DOHH2 (cell line): ENCODE data around the gene PRSS35.

Source experiments
- H3F3A ChIP-seq: fragments of 200-600 bp; sonication (generic), shearing (Covaris generic); 2 replicates; pipeline ENCODE4 v1.6.0; 2016; ENCODE audit warnings: antibody characterized with exemption, mild to moderate bottlenecking; ENCODE audit not compliant: control insufficient read depth, insufficient read depth
- H3K27ac ChIP-seq: fragments of 200-600 bp; sonication (generic); 2 replicates; pipeline ENCODE4 v1.5.1; 2014; ENCODE audit warnings: low read depth, mild to moderate bottlenecking, low read length, moderate library complexity
- H3K27me3 ChIP-seq: fragments of 200-600 bp; sonication (generic); 2 replicates; pipeline ENCODE4 v1.6.1; 2014; ENCODE audit warnings: mild to moderate bottlenecking, low read length, mixed read lengths; ENCODE audit not compliant: control insufficient read depth
- H3K36me3 ChIP-seq: fragments of 200-600 bp; sonication (generic); 2 replicates; pipeline ENCODE4 v1.6.1; 2014; ENCODE audit warnings: mild to moderate bottlenecking, low read length, moderate library complexity, mixed read lengths; ENCODE audit not compliant: control insufficient read depth
- H3K4me1 ChIP-seq: fragments of 200-600 bp; sonication (generic); 2 replicates; pipeline ENCODE4 v1.6.1; 2014; ENCODE audit warnings: mild to moderate bottlenecking, low read length, mixed read lengths; ENCODE audit not compliant: control insufficient read depth
- H3K4me2 ChIP-seq: fragments of 200-600 bp; sonication (generic); 2 replicates; pipeline ENCODE4 v1.6.0; 2014; ENCODE audit warnings: mild to moderate bottlenecking, low read length, moderate library complexity
- H3K4me3 ChIP-seq: fragments of 200-600 bp; sonication (generic); 2 replicates; pipeline ENCODE4 v1.5.1; 2014; ENCODE audit warnings: mild to moderate bottlenecking, low read length, mixed read lengths
- H3K79me2 ChIP-seq: fragments of 200-600 bp; sonication (generic); 2 replicates; pipeline ENCODE4 v1.6.1; 2014; ENCODE audit warnings: mild to moderate bottlenecking, low read length, mixed read lengths; ENCODE audit not compliant: control insufficient read depth
- H3K9me2 ChIP-seq: fragments of 200-600 bp; sonication (generic); replicated peaks from 2 replicates; pipeline ENCODE4 v1.6.1; 2014; ENCODE audit warnings: mild to moderate bottlenecking, low read length, mixed read lengths; ENCODE audit not compliant: control insufficient read depth
- H3K9me3 ChIP-seq: fragments of 200-600 bp; sonication (generic); 2 replicates; pipeline ENCODE4 v1.6.1; 2014; ENCODE audit warnings: antibody characterized with exemption, low read length, mixed read lengths; ENCODE audit not compliant: control insufficient read depth, insufficient read depth
- H4K20me1 ChIP-seq: fragments of 200-600 bp; sonication (generic); 2 replicates; pipeline ENCODE4 v1.6.0; 2014; ENCODE audit warnings: low read depth, mild to moderate bottlenecking, antibody characterized with exemption, low read length, moderate library complexity; ENCODE audit not compliant: control insufficient read depth, insufficient read depth
- CTCF ChIP-seq: fragments of 200-600 bp; sonication (generic); IDR thresholded peaks from one replicate; pipeline ENCODE4 v1.5.1; 2014; ENCODE audit warnings: antibody characterized with exemption, mild to moderate bottlenecking, low read depth, low read length; ENCODE audit not compliant: poor library complexity, severe bottlenecking
- EZH2phosphoT487 ChIP-seq: fragments of 200-600 bp; sonication (generic); IDR thresholded peaks from 2 replicates; pipeline ENCODE4 v1.6.1; 2017; ENCODE audit warnings: borderline replicate concordance, mild to moderate bottlenecking, antibody characterized with exemption, low read length, moderate library complexity, mixed read lengths

PRSS35 gene

GRCh38 chr6:83472767-83473166 lies 39.6 kb upstream of the PRSS35 start:
- no peaks in the 10 kb centered on the region for H3F3A ChIP-seq
- H3K36me3 ChIP-seq, result no peaks in the 10 kb centered on the region
- no peak overlapping the region for H3K27ac ChIP-seq
- H3K79me2 ChIP-seq, result no peaks in the 10 kb centered on the region
- no peak overlapping the region for H3K4me2 ChIP-seq
- H3K27me3 ChIP-seq, result no peaks in the 10 kb centered on the region
- no peaks in the 10 kb centered on the region for H4K20me1 ChIP-seq
- no peaks in the 10 kb centered on the region for H3K4me1 ChIP-seq
- no peaks in the 10 kb centered on the region for H3K9me2 ChIP-seq
- H3K4me3 ChIP-seq, result no peak overlapping the region
- TF ChIP-seq EZH2phosphoT487 (no peak), CTCF (no peak)
- no peaks in the 10 kb centered on the region for H3K9me3 ChIP-seq

- Histone ChIP-seq H3F3A (no peaks in the 10 kb centered on the region), H3K4me2 (no peak overlapping the region), H4K20me1 (no peaks in the 10 kb centered on the region), H3K9me3 (no peaks in the 10 kb centered on the region), H3K36me3 (no peaks in the 10 kb centered on the region), H3K9me2 (no peaks in the 10 kb centered on the region), H3K79me2 (no peaks in the 10 kb centered on the region), H3K27ac (no peak overlapping the region), H3K4me1 (no peaks in the 10 kb centered on the region), H3K4me3 (no peak overlapping the region), H3K27me3 (no peaks in the 10 kb centered on the region)
- no peak for TF ChIP-seq CTCF
- TF ChIP-seq EZH2phosphoT487, result no peak
These were observed 38.0 kb upstream of the PRSS35 start for GRCh38 chr6:83474309-83474708.

GRCh38 chr6:83476971-83477370 lies 35.4 kb upstream of the PRSS35 start:
- no peak overlapping the region for H3K4me2 ChIP-seq
- no peaks in the 10 kb centered on the region for H3K79me2 ChIP-seq
- no peak for TF ChIP-seq CTCF
- no peak for TF ChIP-seq EZH2phosphoT487
- no peaks in the 10 kb centered on the region for H3K4me1 ChIP-seq
- no peak overlapping the region for H3K4me3 ChIP-seq
- H3K9me2 ChIP-seq, result no peaks in the 10 kb centered on the region
- no peaks in the 10 kb centered on the region for H4K20me1 ChIP-seq
- H3F3A ChIP-seq, result no peaks in the 10 kb centered on the region
- no peak overlapping the region for H3K27ac ChIP-seq
- H3K36me3 ChIP-seq, result no peaks in the 10 kb centered on the region
- no peaks in the 10 kb centered on the region for H3K9me3 ChIP-seq
- H3K27me3 ChIP-seq, result no peaks in the 10 kb centered on the region

- no peaks in the 10 kb centered on the region for H4K20me1 ChIP-seq
- no peaks in the 10 kb centered on the region for H3K9me3 ChIP-seq
- no peaks in the 10 kb centered on the region for H3K27me3 ChIP-seq
- H3K4me3 ChIP-seq, result no peak overlapping the region
- H3K9me2 ChIP-seq, result no peaks in the 10 kb centered on the region
- H3K36me3 ChIP-seq, result no peaks in the 10 kb centered on the region
- H3F3A ChIP-seq, result no peaks in the 10 kb centered on the region
- H3K79me2 ChIP-seq, result no peaks in the 10 kb centered on the region
- H3K27ac ChIP-seq, result no peak overlapping the region
- no peak for TF ChIP-seq EZH2phosphoT487
- TF ChIP-seq CTCF, result no peak
- no peak overlapping the region for H3K4me2 ChIP-seq
- H3K4me1 ChIP-seq, result no peaks in the 10 kb centered on the region
These were observed 32.9 kb upstream of the PRSS35 start for GRCh38 chr6:83479389-83479788.
